HG02885 (cell line): ENCODE data around the gene PRRT1.
A peak's percentile ranks its signal among the peaks of the same experiment; 100 is the strongest.

Experiments used
- ATAC-seq: cut with Tn5 transposase; IDR thresholded peaks from one replicate; pipeline ENCODE4 v1.9.1; 2021; ENCODE audit warnings: mild to moderate bottlenecking; ENCODE audit not compliant: unreplicated experiment, poor library complexity

PRRT1 gene

GRCh38 chr6:32127717-32128592, 23.8 kb downstream of the PRRT1 start, which contains the start of gene ATF6B:
Gene ATF6B, minus strand, starts transcription at chr6:32128246. Its CDS starts 39 bp downstream, at chr6:32128207.
- ATAC-seq: peak; percentile 81

DNA sequence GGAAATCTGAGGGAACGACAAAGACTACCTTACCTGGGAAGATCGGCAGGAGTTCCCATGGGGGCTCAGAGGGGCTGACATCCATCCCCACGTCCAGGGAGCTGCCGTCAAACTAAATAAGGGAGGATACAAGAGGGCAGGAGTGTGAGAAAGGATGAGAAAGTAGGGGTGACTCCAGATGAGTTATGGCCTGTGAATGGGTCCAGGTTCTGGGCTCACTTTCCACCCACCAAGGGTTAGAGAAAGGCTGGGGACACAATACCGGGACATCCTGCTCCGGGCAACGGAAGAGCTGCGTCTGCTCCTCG, 24.4 kb downstream of the PRRT1 start:
- no peak for ATAC-seq

- no peak for ATAC-seq
Observed at GRCh38 chr6:32126880-32127279, 24.9 kb downstream of the PRRT1 start.

GRCh38 chr6:32123681-32124080, 28.1 kb downstream of the PRRT1 start:
- no peak for ATAC-seq

- ATAC-seq: no peak
Observed at GRCh38 chr6:32120573-32121059, 31.1 kb downstream of the PRRT1 start.

GRCh38 chr6:32118782-32119628, 32.7 kb downstream of the PRRT1 start:
- ATAC-seq: peak; percentile 45

DNA sequence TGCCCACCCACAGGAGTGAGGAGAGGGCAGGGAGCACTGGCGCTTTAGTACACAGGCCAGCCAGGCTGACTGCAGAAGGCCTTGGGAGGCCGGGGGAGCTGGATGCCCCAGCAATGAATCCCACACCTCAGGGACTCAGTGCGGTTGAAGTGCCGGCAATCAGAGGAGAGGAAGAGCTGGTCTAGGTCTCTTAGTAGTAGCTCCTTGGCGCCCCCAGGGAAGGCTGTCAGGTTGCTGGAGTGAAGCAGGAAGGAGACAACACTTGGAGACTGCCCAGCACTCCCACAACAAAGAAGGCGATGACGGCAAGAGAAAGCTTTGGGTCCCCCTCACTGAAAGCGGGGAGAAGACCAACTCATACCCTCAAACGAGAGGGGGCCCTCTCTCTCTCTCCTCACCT, 34.3 kb downstream of the PRRT1 start:
- ATAC-seq: no peak

DNA sequence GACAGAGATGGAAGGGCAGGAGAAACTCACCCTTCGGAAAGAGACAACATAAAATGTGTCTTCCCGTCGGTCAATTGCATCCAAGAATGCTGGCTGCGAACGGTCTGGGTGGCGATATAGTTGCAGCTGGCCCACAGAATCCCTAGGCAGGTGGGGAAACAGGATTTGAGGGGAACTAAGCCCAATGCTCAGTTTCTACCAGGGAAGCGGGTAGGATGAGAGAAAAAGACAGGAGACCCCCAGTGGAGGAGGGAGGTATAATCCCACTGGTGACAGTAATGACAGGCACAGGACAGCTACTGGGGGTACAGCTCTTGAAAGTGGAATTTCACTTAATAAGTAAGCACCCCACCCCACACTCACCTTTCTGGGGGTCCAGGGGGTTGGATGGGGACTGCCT, 35.1 kb downstream of the PRRT1 start:
- no peak for ATAC-seq

- no peak for ATAC-seq
Observed at GRCh38 chr6:32115623-32116022, 36.1 kb downstream of the PRRT1 start.

GRCh38 chr6:32114796-32115195, 36.9 kb downstream of the PRRT1 start:
- ATAC-seq: no peak

GRCh38 chr6:32113386-32114352, 38.1 kb downstream of the PRRT1 start:
- ATAC-seq: no peak

DNA sequence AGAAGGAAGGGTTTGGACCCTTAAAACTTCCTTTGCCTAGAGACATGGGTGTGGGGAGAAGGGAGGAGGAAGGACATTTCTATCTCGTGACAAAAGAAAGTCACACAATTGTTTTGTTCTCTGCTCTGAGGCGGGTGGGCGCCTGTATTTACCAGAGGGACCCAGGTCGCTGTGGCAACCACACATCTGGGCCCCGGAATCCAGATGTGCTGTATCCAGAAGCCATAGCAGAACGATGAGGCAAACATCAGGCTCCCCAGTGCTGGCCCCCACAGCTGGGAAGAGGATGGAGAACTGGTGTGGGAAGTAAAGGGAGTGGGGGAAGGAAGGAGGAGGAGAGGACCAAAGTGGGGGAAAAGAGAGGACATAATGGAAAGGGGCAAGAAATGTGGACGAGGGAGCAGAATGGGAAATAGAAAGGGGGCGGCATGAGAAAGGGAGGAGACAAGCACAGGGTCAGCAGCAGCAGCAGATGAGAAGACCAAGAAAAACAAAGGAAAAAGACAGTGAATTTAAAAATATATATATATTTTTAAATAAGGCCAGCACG, 39.2 kb downstream of the PRRT1 start:
- no peak for ATAC-seq

- no peak for ATAC-seq
Observed at GRCh38 chr6:32111424-32112066, 40.2 kb downstream of the PRRT1 start.

DNA sequence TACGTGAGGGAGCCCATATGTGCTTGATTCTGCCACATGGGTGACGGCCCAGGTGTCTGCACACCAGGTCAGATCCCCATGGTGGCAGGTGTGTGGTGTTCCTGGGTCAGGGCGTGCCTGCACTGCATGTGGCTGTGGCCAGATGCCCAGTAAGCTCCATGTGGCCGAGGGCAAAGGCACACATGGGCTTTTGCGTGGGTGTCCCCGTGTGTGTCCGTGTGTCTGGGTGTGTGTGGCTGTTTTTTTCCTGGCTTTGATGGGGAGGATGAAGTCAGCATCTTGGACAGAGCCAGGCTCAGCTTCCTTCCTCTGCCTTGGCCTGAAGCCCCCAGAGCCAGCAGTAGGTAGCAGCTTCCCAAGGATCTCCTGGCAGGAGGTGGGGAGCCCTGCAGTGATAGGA, 41.1 kb downstream of the PRRT1 start:
- no peak for ATAC-seq

DNA sequence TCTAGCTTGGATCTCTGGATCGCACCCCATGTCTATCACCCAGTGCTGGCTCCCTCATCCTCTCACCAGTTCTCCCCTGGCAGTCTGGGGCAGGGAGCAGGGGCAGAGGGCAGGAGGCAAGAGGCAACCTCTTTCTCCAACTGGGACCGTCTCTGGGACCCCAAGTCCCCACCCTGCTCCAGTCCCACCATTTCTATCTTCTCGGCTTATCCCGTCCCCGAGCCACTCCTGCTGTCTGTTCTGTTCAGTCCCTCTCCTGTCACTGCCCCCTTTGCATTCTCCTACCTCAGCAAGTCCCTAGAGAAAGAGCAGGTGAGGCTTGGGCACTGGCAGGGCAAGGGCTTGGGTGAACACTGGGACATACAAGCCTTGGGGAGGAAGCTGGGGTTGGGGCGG, 42.0 kb downstream of the PRRT1 start:
- ATAC-seq: no peak

DNA sequence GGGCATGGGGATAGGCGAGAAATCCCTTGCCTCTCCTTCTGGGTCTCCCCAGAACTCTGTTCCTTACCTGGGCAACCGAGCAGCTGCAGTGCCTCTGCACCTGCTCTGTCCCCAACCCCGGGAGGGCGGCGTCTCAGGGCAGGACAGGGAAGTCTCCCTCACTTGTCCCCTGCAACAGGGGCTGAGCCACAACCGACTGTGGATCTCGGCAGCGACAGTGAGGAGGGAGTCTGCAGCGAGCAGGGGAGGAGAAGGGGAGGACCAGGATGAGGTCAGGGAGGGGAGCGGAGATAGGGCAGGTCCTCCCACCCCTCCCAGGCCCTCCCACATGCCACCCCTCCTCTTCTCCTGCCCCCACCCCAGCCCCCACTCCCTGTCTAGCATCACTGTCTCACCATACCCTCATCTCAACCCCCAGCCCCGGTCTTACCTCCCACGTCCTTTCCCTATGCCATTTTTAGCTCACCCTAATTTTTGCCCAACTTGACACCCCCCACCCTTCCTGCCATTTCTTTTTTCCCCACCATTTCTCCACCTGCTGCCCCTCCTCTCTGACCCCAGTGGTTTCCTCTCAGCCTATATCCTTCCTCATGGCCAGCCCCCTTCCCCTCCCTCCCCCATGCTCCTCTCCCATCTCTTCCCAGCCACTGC, 42.5 kb downstream of the PRRT1 start, which contains the start of gene TNXB:
TNXB (minus strand) TSS at position 225 of the 651 bp plus-strand sequence. CDS start 11,140 bp downstream, outside the sequence.
- no peak for ATAC-seq

DNA sequence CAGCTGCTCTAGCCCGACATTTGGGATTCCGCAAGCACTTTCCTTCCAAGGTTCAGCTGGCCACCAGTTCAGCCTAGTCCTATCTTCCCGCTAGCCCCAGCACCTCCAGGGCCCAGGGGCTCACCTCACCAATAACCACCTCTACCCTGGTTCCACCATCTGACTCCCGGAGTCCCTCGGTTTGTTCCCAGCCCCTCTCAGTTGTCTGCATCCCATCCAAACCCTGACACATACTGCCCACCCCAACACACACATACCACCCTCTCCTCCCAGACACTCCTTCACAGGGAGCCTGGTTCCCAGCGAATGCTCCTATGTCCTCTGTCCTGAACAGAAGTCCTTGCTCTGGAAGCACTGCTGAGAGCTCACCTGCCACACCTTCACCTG, 43.0 kb downstream of the PRRT1 start:
- ATAC-seq: no peak

DNA sequence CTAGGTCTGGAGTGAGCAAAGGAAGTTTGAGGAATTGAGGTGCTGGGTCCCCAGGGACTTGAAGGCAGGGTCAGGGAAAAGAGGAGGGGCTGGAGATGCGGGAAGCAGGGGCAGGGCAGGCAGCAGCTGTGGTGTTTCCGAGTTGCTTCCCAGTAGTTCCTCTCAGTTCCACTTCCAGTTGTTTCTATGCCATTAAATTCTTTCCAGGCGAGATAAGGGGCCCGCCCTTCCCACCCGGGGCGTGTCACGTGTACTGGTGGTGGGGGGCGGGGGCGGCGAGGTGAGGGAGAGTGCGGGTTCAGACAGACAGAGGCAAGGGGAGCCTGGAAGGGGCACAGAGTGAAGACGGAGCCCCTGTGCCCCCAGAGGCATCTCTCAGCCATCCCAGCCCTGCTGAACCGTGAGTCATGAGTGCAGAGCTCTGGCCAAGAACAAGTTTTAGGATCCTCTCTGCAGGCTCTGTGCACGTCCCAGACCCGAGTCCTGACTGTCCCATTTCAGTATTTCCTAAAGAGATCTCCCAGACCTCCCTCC, 43.6 kb downstream of the PRRT1 start:
- ATAC-seq: no peak

DNA sequence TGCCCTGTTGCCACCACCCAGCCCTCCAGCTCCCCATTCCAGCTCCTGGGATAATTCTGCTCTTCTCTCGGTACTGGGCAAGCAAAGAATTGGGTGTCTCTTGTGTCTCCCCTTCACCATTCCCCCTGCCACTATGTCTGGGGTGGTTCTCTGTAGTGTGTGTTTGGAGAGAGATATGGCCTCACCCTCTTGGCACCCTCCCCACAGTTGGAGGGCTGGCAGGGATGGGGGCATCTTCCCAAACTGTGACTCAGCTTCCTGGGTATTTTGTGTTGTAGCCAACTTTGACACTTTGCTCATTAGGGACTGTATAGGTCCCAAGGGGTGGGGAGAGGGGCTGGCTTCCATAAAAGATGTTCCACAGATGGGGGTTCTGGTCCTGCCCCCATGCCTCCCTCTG, 44.3 kb downstream of the PRRT1 start:
- no peak for ATAC-seq
